H1 (cell line): ENCODE results near the gene PIGC. TPM values are rescaled to one million over a fixed set of nuclear protein-coding genes. Genes with fewer than 3 reads are reported as not detected.

ENCODE experiments used
- CTCF ChIA-PET: fragments of 300-600 bp; sonication (Branson Sonifier 250); formaldehyde crosslinking; loops from one replicate; lab custom pipeline; 2021; ENCODE audit not compliant: partially characterized antibody; lab: Charles Lee
- POLR2A ChIA-PET: fragments of 300-600 bp; sonication (Branson Sonifier 250); formaldehyde crosslinking; loops from one replicate; lab custom pipeline; 2021; ENCODE audit warnings: inconsistent platforms; ENCODE audit not compliant: partially characterized antibody; lab: Charles Lee
- DNase-seq, 2 experiments: peaks; one replicate each; pipeline versions ENCODE4 v3.0.0 to v3.0.0-alpha.2; 2010 to 2022; ENCODE audit warnings: low spot score in 2 of 2, low read depth in 1 of 2, mixed read lengths in 1 of 2
- FAIRE-seq: peaks from 2 replicates; lab custom pipeline; 2011; peaks lifted over from hg19 to GRCh38; lab: Jason Lieb, UNC
- H2AFZ ChIP-seq: 2 replicates; pipeline ENCODE4 v1.8.1; 2012; ENCODE audit warnings: low read length, inconsistent platforms
- H2AK5ac ChIP-seq: 2 replicates; pipeline ENCODE4 v1.6.1; 2013; ENCODE audit warnings: low read depth, low read length
- H2BK120ac ChIP-seq: replicated peaks from 2 replicates; pipeline ENCODE3; 2013; ENCODE audit warnings: low read depth, low read length, inconsistent platforms
- H2BK12ac ChIP-seq: 2 replicates; pipeline ENCODE4 v1.6.1; 2013; ENCODE audit warnings: low read depth, low read length
- H2BK15ac ChIP-seq: 2 replicates; pipeline ENCODE4 v1.6.1; 2013; ENCODE audit warnings: low read length
- H2BK20ac ChIP-seq: 2 replicates; pipeline ENCODE4 v1.6.1; 2013; ENCODE audit warnings: low read length
- H2BK5ac ChIP-seq: 2 replicates; pipeline ENCODE4 v1.6.1; 2013; ENCODE audit warnings: low read depth, low read length
- H3K14ac ChIP-seq: 2 replicates; pipeline ENCODE4 v1.6.1; 2013; ENCODE audit warnings: inconsistent platforms; ENCODE audit not compliant: insufficient read length
- H3K18ac ChIP-seq: 2 replicates; pipeline ENCODE4 v1.6.1; 2013; ENCODE audit warnings: low read length; ENCODE audit errors: extremely low read depth
- H3K23ac ChIP-seq: 2 replicates; pipeline ENCODE4 v1.6.1; 2013; ENCODE audit warnings: inconsistent platforms; ENCODE audit not compliant: insufficient read length
- H3K23me2 ChIP-seq: 2 replicates; pipeline ENCODE4 v1.6.1; 2013; ENCODE audit warnings: low read depth, low read length
- H3K27ac ChIP-seq: 2 replicates; pipeline ENCODE4 v1.6.1; 2011; ENCODE audit warnings: low read depth, low read length, inconsistent platforms
- H3K27me3 ChIP-seq, 4 experiments: replicated peaks in 1 of 4; 1 replicate in 1 of 4; 2 replicates in 3 of 4; pipeline versions ENCODE4 v1.6.1 to v1.8.1; 2011 to 2013; ENCODE audit warnings: low read length in 3 of 4, mild to moderate bottlenecking in 3 of 4, inconsistent platforms in 2 of 4, mixed read lengths in 2 of 4, moderate library complexity in 1 of 4; ENCODE audit not compliant: control insufficient read depth in 3 of 4, insufficient read depth in 3 of 4; ENCODE audit errors: extremely low read depth in 1 of 4
- H3K36me3 ChIP-seq, 4 experiments: 2 replicates each; pipeline versions ENCODE4 v1.6.1 to v1.8.1; 2011 to 2013; ENCODE audit warnings: mild to moderate bottlenecking in 4 of 4, low read length in 3 of 4, moderate library complexity in 2 of 4, control low read depth in 1 of 4, inconsistent platforms in 1 of 4; ENCODE audit not compliant: insufficient read depth in 4 of 4, control insufficient read depth in 2 of 4
- H3K4ac ChIP-seq: replicated peaks from 2 replicates; pipeline ENCODE3; 2013; ENCODE audit warnings: low read length, low read depth, mixed read lengths, inconsistent platforms; ENCODE audit not compliant: insufficient read length
- H3K4me1 ChIP-seq, 4 experiments: replicated peaks in 1 of 4; 1 replicate in 1 of 4; 2 replicates in 3 of 4; pipeline versions ENCODE4 v1.6.1 to v1.8.1; 2011 to 2013; ENCODE audit warnings: low read length in 3 of 4, inconsistent platforms in 2 of 4, mixed read lengths in 1 of 4; ENCODE audit not compliant: insufficient read depth in 4 of 4, control insufficient read depth in 3 of 4
- H3K4me2 ChIP-seq, 2 experiments: 2 replicates each; pipeline versions ENCODE4 v1.6.1 to v1.8.1; 2011 to 2013; ENCODE audit warnings: low read depth in 2 of 2, low read length in 2 of 2, control low read depth in 1 of 2, inconsistent platforms in 1 of 2, mild to moderate bottlenecking in 1 of 2; ENCODE audit not compliant: insufficient read depth in 1 of 2
- H3K4me3 ChIP-seq, 4 experiments: fragments of 200-600, 300-600 bp in 1 of 4; sonication (generic), shearing (Covaris generic), sonication (Bioruptor Twin) in 1 of 4; 2 replicates each; pipeline versions ENCODE4 v1.5.1 to v1.8.1; 2011 to 2016; ENCODE audit warnings: low read length in 4 of 4, low read depth in 3 of 4, control low read depth in 2 of 4, inconsistent platforms in 2 of 4, mild to moderate bottlenecking in 2 of 4, mixed read lengths in 1 of 4, moderate library complexity in 1 of 4; ENCODE audit not compliant: insufficient read depth in 2 of 4; ENCODE audit errors: extremely low read depth in 1 of 4
- H3K56ac ChIP-seq: replicated peaks from 2 replicates; pipeline ENCODE3; 2013; ENCODE audit warnings: low read depth, mild to moderate bottlenecking, mixed read lengths, low read length, inconsistent platforms; ENCODE audit not compliant: insufficient read length
- H3K79me1 ChIP-seq: 2 replicates; pipeline ENCODE4 v1.6.1; 2013; ENCODE audit warnings: low read depth, low read length, control low read depth
- H3K79me2 ChIP-seq, 2 experiments: 2 replicates each; pipeline versions ENCODE4 v1.6.1 to v1.8.1; 2012 to 2013; ENCODE audit warnings: low read length in 2 of 2, mild to moderate bottlenecking in 2 of 2, inconsistent platforms in 1 of 2; ENCODE audit not compliant: insufficient read depth in 2 of 2, control insufficient read depth in 1 of 2
- H3K9ac ChIP-seq, 4 experiments: replicated peaks in 1 of 4; 1 replicate in 1 of 4; 2 replicates in 3 of 4; pipeline versions ENCODE4 v1.6.1 to v1.8.1; 2011 to 2013; ENCODE audit warnings: low read depth in 3 of 4, low read length in 3 of 4, control low read depth in 2 of 4, mild to moderate bottlenecking in 2 of 4, moderate library complexity in 2 of 4, inconsistent platforms in 1 of 4; ENCODE audit errors: extremely low read depth in 1 of 4
- H3K9me3 ChIP-seq, 2 experiments: 2 replicates each; pipeline versions ENCODE4 v1.6.1 to v1.8.1; 2012 to 2013; ENCODE audit warnings: mild to moderate bottlenecking in 2 of 2, moderate library complexity in 2 of 2, control low read depth in 1 of 2, inconsistent platforms in 1 of 2, low read depth in 1 of 2, low read length in 1 of 2, mixed read lengths in 1 of 2; ENCODE audit not compliant: insufficient read depth in 2 of 2
- H4K20me1 ChIP-seq, 2 experiments: replicated peaks in 1 of 2; 2 replicates each; pipeline versions ENCODE3 to v1.8.1; 2011 to 2013; ENCODE audit warnings: inconsistent platforms in 2 of 2, low read length in 2 of 2, mild to moderate bottlenecking in 1 of 2; ENCODE audit not compliant: insufficient read depth in 2 of 2, control insufficient read depth in 1 of 2
- H4K5ac ChIP-seq: 2 replicates; pipeline ENCODE4 v1.6.1; 2013; ENCODE audit warnings: low read length, low read depth, mixed read lengths, inconsistent platforms; ENCODE audit not compliant: insufficient read length
- H4K8ac ChIP-seq: 2 replicates; pipeline ENCODE4 v1.8.0; 2013; ENCODE audit warnings: mild to moderate bottlenecking, moderate library complexity, low read length, inconsistent platforms; ENCODE audit not compliant: insufficient read depth; ENCODE audit errors: extremely low read depth
- H4K91ac ChIP-seq: replicated peaks from 2 replicates; pipeline ENCODE3; 2013; ENCODE audit warnings: low read length, mixed read lengths, inconsistent platforms; ENCODE audit not compliant: insufficient read length
- BCL11A ChIP-seq, 2 experiments: IDR thresholded peaks; one replicate each; pipeline ENCODE4 v1.6.1; 2011; ENCODE audit warnings: low read depth in 2 of 2, low read length in 2 of 2, mild to moderate bottlenecking in 2 of 2
- CTCF ChIP-seq, 3 experiments: IDR thresholded peaks; 1 replicate in 2 of 3; 2 replicates in 1 of 3; pipeline versions ENCODE4 v1.5.1 to v1.6.1; 2011; ENCODE audit warnings: low read length in 3 of 3, mild to moderate bottlenecking in 3 of 3, inconsistent platforms in 2 of 3, low read depth in 1 of 3, moderate library complexity in 1 of 3; ENCODE audit not compliant: insufficient read depth in 1 of 3; ENCODE audit errors: control extremely low read depth in 1 of 3
- EZH2 ChIP-seq: fragments of 200-600 bp; sonication (generic); IDR thresholded peaks from 2 replicates; pipeline ENCODE4 v1.7.1; 2012; ENCODE audit warnings: low read depth, mild to moderate bottlenecking, moderate library complexity, low read length, inconsistent platforms; ENCODE audit not compliant: severe bottlenecking
- JUND ChIP-seq: IDR thresholded peaks from 2 replicates; pipeline ENCODE4 v1.6.1; 2011; ENCODE audit warnings: mild to moderate bottlenecking, improper control_type of control experiment, low read length
- POLR2AphosphoS5 ChIP-seq: IDR thresholded peaks from 2 replicates; pipeline ENCODE4 v1.6.1; 2011; ENCODE audit warnings: low read depth, low read length
- RFX5 ChIP-seq: IDR thresholded peaks from 2 replicates; pipeline ENCODE4 v1.6.1; 2011; ENCODE audit warnings: low read depth, low read length, improper control_type of control experiment, borderline replicate concordance
- WGBS, 2 experiments: shearing (Covaris generic) in 1 of 2; methylation state at CpG; one replicate each; pipeline versions ENCODE4 v1.1.6 to v1.1.7; 2013 to 2015; ENCODE audit warnings: low lambda C conversion rate in 2 of 2, mixed read lengths in 2 of 2, inconsistent platforms in 1 of 2, low coverage in 1 of 2, missing lambda C conversion rate in 1 of 2; ENCODE audit not compliant: insufficient replicate concordance in 2 of 2, insufficient coverage in 1 of 2, insufficient read length in 1 of 2; ENCODE audit errors: extremely low coverage in 1 of 2, missing lambda C conversion rate in 1 of 2; 5-methylcytosine and 5-hydroxymethylcytosine counted together
- polyA plus RNA-seq, 7 experiments: library from polyadenylated mRNA; depleted of rRNA in 3 of 7; stranded (reverse) in 5 of 7; unstranded in 2 of 7; fragments of >200 nt in 5 of 7; fragments of 200-250 nt in 2 of 7; gene quantifications; 1 replicate in 5 of 7; 2 replicates in 1 of 7; 4 replicates in 1 of 7; pipeline versions ENCODE4 v1.2.1 to v1.2.3, GENCODE V29; 2011 to 2013; ENCODE audit warnings: missing spikeins in 2 of 7, mixed read lengths in 2 of 7
- total RNA-seq: library from RNA; stranded (reverse); fragmentation: NEBNext Ultra II Directional; extraction: Animal tissue kit (Norgen Biotek cat#: 25700); gene quantifications from 2 replicates; pipeline ENCODE4 v1.2.1, GENCODE V29; 2021

The PIGC gene
- total and polyA plus RNA-seq, 2 of the 8 experiments (the other 6 are each of a cell fraction or from before 2014, with no cell fraction given), result 21.0 to 39.3 TPM

GRCh38 chr1:172465617-172466016 is 21.7 kb upstream of the PIGC start:
- H4K5ac ChIP-seq, result no peak overlapping the region
- no peak overlapping the region for H3K4ac ChIP-seq
- WGBS, 2 experiments, result 94% methylated on average over 1 of the region's 1 CpG; no CpG with 5 or more reads in 1 of the 2 experiments
- no peak overlapping the region for H3K9ac ChIP-seq
- H3K23ac ChIP-seq, result no peak overlapping the region
- no peak overlapping the region for H4K8ac ChIP-seq
- ChIA-PET POLR2A (no interaction called here), CTCF (interaction anchor here (1.3 to 1.6 kb wide), 2 partner anchors 21 to 263 kb away, joined by 3 to 4 read pairs; no protein-coding TSS in a partner anchor)
- H3K27me3 ChIP-seq, result no peaks in the 10 kb centered on the region
- no peaks in the 10 kb centered on the region for H4K20me1 ChIP-seq
- no peaks in the 10 kb centered on the region for H3K36me3 ChIP-seq
- no peak overlapping the region for H2BK15ac ChIP-seq
- no peaks in the 10 kb centered on the region for H3K9me3 ChIP-seq
- H2AK5ac ChIP-seq, result no peak overlapping the region
- no peak overlapping the region for H4K91ac ChIP-seq
- no peak overlapping the region for H2BK5ac ChIP-seq
- no peak overlapping the region for H2BK120ac ChIP-seq
- no peaks in the 10 kb centered on the region; the same call in 1 of the 2 replicates for H3K23me2 ChIP-seq
- H3K14ac ChIP-seq, result no peak overlapping the region
- H3K27ac ChIP-seq, result no peak overlapping the region
- no peak overlapping the region for H3K18ac ChIP-seq
- H3K79me2 ChIP-seq, result no peaks in the 10 kb centered on the region
- no peaks in the 10 kb centered on the region for H3K79me1 ChIP-seq
- no peaks in the 10 kb centered on the region for H3K4me1 ChIP-seq
- no peak overlapping the region for H2BK20ac ChIP-seq
- H3K4me3 ChIP-seq, result no peak overlapping the region
- no peak overlapping the region for H3K4me2 ChIP-seq
- H2BK12ac ChIP-seq, result no peak overlapping the region
- TF ChIP-seq CTCF (IDR thresholded peaks at IDR 0.05; ENCODE audit: control extremely low read depth in 1 of 3, insufficient read depth in 1 of 3, low read depth in 1 of 3, low read length in 3 of 3) (no peak), JUND (no peak), RFX5 (no peak), BCL11A (IDR thresholded peaks at IDR 0.05; ENCODE audit: low read depth in 2 of 2, low read length in 2 of 2) (no peak), POLR2AphosphoS5 (no peak), EZH2 (no peak)
- no peak for DNase-seq
- H2AFZ ChIP-seq, result no peak overlapping the region
- H3K56ac ChIP-seq, result no peak overlapping the region
- no peak for FAIRE-seq
